ENCODE measurements around the gene IL1R1. TPM values are rescaled to one million over a fixed set of nuclear protein-coding genes. Genes with fewer than 3 reads are reported as not detected.

The IL1R1 gene
- total RNA-seq, 1 experiment from 2014 or later: 0.39 TPM

DNA sequence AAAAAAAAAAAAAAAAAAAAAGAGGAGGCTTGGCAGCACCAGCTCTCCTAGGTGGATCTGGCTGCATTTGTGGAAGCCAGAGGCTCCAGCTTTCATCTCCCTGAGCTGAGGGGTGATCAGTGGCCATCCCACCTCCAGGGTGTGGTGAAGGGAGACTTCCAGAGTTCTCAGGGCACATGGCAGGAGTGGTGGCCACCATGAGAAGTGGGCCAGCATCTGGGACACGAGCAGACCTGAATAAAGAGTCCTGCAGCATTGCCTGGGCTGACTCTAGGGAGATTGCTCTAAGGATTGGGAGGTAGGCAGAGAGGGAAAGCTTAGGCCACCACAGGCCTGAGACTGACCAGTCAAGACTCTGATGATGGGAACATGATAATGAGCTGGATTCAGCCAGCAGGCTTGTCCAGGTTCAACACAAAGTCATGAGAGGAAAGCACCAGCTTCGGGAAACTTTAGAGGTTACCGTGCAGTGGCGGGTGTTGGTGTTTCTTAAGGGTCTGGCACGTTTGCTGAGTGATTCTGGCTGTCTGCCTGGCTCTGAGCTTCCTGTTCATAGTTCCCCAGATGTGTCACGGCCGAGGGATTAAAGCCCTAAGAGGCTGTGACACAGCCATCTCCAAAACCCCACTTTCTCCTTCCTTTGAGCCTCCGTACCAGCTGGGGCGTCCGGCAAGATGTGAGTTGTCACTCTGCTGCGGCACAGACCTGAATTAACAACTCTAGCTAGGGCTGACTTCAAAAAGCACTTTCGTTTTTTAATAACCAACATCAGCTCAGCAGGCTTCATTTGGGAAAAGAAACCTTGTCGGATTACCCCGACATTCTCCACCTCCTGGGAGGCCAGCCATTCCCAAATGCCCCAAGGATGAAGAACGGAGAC, 38.3 kb upstream of the IL1R1 start:
- WGBS (ENCODE audit: extremely low coverage, insufficient read length, low lambda C conversion rate): no CpG with 5 or more reads among the region's 15 CpGs
- TF ChIP-seq CTCF (conservative IDR thresholded peaks at IDR 0.05): no peak
- no peak overlapping the region for H3K4me2 ChIP-seq (ENCODE audit: insufficient read depth, insufficient read length, low read length)
- H3K4me1 ChIP-seq (ENCODE audit: insufficient read depth, low read length): no peaks in the 10 kb centered on the region
- no peak overlapping the region for H2BK20ac ChIP-seq (ENCODE audit: low read depth, low read length, poor library complexity, severe bottlenecking)
- Mint-ChIP-seq H3K9me3 (peaks cover 0 to 9% of the 10 kb centered on the region in 2 experiments; a peak in 3 of 5 replicates), H3K4me1 (peaks cover 0 to 3% of the 10 kb centered on the region in 2 experiments; a peak in 1 of 4 replicates), H3K36me3 (ENCODE audit: insufficient read depth in 1 of 3, low read depth in 3 of 3) (0 out of 7 replicates have a peak, but pooled peaks cover 0 to 2% (median 0%) of the 10 kb centered on the region in 3 experiments), H3K27ac (peak overlapping the region in 1 of 3 experiments; percentile 30; a peak in 1 of 7 replicates), H3K4me3 (no peak overlapping the region), H3K27me3 (ENCODE audit: low read depth) (peaks cover 1% of the 10 kb centered on the region; the same call in 1 of the 2 replicates)
- no peak overlapping the region for H3K23ac ChIP-seq (ENCODE audit: insufficient read length, low read depth, low read length)
- no peak overlapping the region for H3K14ac ChIP-seq (ENCODE audit: insufficient read depth, low read length)
- H4K5ac ChIP-seq (ENCODE audit: insufficient read length, low read depth, low read length): no peak overlapping the region
- no peak overlapping the region for H3K9ac ChIP-seq (ENCODE audit: extremely low read depth, insufficient read length, low read length)
- H2AFZ ChIP-seq (ENCODE audit: low read length): no peak overlapping the region
- H2AK5ac ChIP-seq (ENCODE audit: insufficient read length, low read length): no peak overlapping the region
- no peaks in the 10 kb centered on the region for H3K79me1 ChIP-seq (ENCODE audit: insufficient read depth, low read depth, low read length, poor library complexity, severe bottlenecking)
- H4K20me1 ChIP-seq (ENCODE audit: control insufficient read depth, insufficient read depth, insufficient read length): no peaks in the 10 kb centered on the region
- H3K27ac ChIP-seq (ENCODE audit: insufficient read length, low read depth, low read length): no peak overlapping the region
- H3K27me3 ChIP-seq (ENCODE audit: insufficient read depth, low read length): no peaks in the 10 kb centered on the region
- no peak overlapping the region for H2BK120ac ChIP-seq (ENCODE audit: low read depth, low read length, poor library complexity, severe bottlenecking)
- no peak overlapping the region for H2BK15ac ChIP-seq (ENCODE audit: low read depth, low read length)
- no peak overlapping the region for H2BK5ac ChIP-seq (ENCODE audit: insufficient read length, low read length)
- no peak for DNase-seq
- no peaks in the 10 kb centered on the region for H3K23me2 ChIP-seq (ENCODE audit: insufficient read length, low read depth, low read length, poor library complexity, severe bottlenecking)
- H3T11ph ChIP-seq (ENCODE audit: low read length): no peak overlapping the region
- no peak overlapping the region for H2BK12ac ChIP-seq (ENCODE audit: insufficient read length, low read depth, low read length)
- H3K18ac ChIP-seq (ENCODE audit: insufficient read length, low read depth, low read length): no peak overlapping the region
- no peak overlapping the region for H3K4ac ChIP-seq (ENCODE audit: low read depth, low read length)
- no peaks in the 10 kb centered on the region for H3K79me2 ChIP-seq (ENCODE audit: insufficient read depth, low read length)
- H4K91ac ChIP-seq (ENCODE audit: insufficient read length, low read depth, low read length): no peak overlapping the region
- H4K8ac ChIP-seq (replicated peaks; ENCODE audit: insufficient read length, low read depth, low read length): no peak overlapping the region
- H3K9me3 ChIP-seq (ENCODE audit: control insufficient read depth, low read depth, low read length): no peaks in the 10 kb centered on the region
- H3K56ac ChIP-seq (ENCODE audit: insufficient read length, low read depth, low read length): no peak overlapping the region
